ENCODE data around the gene CCDC91.

Gene CCDC91

GRCh38 chr12:28513983-28514382 is 323.7 kb downstream of the CCDC91 start:
- no peak for DNase-seq (ENCODE audit: low read depth in 4 of 4, low spot score in 1 of 4)

DNA sequence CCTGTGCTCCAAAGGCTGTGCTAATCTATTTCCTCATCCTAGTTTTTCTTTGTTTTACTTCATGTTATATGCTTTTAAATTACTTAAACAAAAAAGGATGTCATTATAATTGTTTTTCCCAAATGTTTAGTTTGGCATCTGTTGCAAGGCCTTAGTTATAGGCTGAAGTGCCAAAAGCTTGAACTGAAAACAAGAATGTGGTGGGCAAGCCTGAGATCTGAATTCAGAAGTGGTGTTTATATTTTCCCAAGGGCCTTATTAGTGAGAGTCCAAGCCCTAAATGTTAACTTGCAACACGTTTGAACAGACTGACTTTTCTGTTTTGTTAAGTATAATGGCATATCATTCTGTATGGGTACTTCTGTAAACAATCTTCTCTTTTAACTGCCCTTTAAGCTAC is 326.8 kb downstream of the CCDC91 start:
- no peak for DNase-seq (ENCODE audit: low read depth in 4 of 4, low spot score in 1 of 4)

- no peak for DNase-seq (ENCODE audit: low read depth in 4 of 4, low spot score in 1 of 4)
Observed at GRCh38 chr12:28527631-28528249, 337.5 kb downstream of the CCDC91 start.

GRCh38 chr12:28535216-28535615 is 345.0 kb downstream of the CCDC91 start:
- no peak for DNase-seq (ENCODE audit: low read depth in 4 of 4, low spot score in 1 of 4)

- no peak for DNase-seq (ENCODE audit: low read depth in 4 of 4, low spot score in 1 of 4)
Observed at GRCh38 chr12:28536088-28536487, 345.8 kb downstream of the CCDC91 start.

DNA sequence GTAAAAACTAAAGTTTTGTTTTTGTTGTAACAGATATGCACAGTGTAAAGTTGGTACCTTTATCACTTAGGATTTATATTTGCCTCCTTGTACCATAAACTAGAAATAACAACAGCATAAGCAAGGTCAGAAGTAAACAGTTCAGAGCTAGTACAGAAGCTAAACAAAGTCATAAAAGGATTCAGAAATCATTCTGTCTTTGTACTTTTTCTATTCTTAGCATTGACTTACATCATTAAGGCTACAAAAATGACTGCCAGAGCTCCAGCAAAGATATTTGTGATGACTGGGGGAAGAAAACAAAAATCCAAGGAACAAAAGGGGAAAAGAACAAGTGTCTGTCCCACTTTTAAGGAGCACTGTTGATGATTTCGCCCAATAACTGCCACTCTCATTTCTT is 347.2 kb downstream of the CCDC91 start:
- no peak for DNase-seq (ENCODE audit: low read depth in 4 of 4, low spot score in 1 of 4)

GRCh38 chr12:28539691-28540323 is 349.6 kb downstream of the CCDC91 start:
- DNase-seq (ENCODE audit: low read depth in 4 of 4, low spot score in 1 of 4): no peak

GRCh38 chr12:28540324-28540714 is 350.1 kb downstream of the CCDC91 start:
- DNase-seq (ENCODE audit: low read depth in 4 of 4, low spot score in 1 of 4): no peak

- no peak for DNase-seq (ENCODE audit: low read depth in 4 of 4, low spot score in 1 of 4)
Observed at GRCh38 chr12:28543021-28543890, 353.0 kb downstream of the CCDC91 start.

GRCh38 chr12:28550757-28551704 is 360.8 kb downstream of the CCDC91 start:
- no peak for DNase-seq (ENCODE audit: low read depth in 4 of 4, low spot score in 1 of 4)

- DNase-seq (ENCODE audit: low read depth in 4 of 4, low spot score in 1 of 4): no peak
Observed at GRCh38 chr12:28552251-28552970, 362.2 kb downstream of the CCDC91 start.

GRCh38 chr12:28555748-28556147 is 365.5 kb downstream of the CCDC91 start:
- DNase-seq (ENCODE audit: low read depth in 4 of 4, low spot score in 1 of 4): no peak

GRCh38 chr12:28558250-28558649 is 368.0 kb downstream of the CCDC91 start:
- no peak for DNase-seq (ENCODE audit: low read depth in 4 of 4, low spot score in 1 of 4)

GRCh38 chr12:28563286-28563685 is 373.0 kb downstream of the CCDC91 start:
- no peak for DNase-seq (ENCODE audit: low read depth in 4 of 4, low spot score in 1 of 4)

DNA sequence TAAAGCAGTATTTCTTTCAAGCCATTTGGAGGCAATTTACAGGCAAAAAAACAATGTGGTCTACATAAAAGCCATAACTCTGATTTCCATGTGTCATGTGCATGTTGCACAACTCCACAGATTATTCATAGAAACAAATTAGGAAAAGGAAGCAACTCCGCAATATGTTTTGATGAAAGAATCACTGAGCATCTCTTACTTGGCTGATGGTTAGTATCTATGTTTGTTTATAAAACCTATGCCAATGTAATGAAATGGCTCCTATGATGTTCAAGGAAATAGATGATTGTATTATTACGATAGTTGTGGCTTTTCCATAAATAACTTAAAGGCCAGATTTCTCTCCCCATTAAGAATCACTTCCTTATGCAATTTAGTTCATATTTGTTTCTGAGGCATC is 373.7 kb downstream of the CCDC91 start:
- no peak for DNase-seq (ENCODE audit: low read depth in 4 of 4, low spot score in 1 of 4)

GRCh38 chr12:28568118-28568517 is 377.9 kb downstream of the CCDC91 start:
- no peak for DNase-seq (ENCODE audit: low read depth in 4 of 4, low spot score in 1 of 4)

- no peak for DNase-seq (ENCODE audit: low read depth in 4 of 4, low spot score in 1 of 4)
Observed at GRCh38 chr12:28568704-28569103, 378.4 kb downstream of the CCDC91 start.

DNA sequence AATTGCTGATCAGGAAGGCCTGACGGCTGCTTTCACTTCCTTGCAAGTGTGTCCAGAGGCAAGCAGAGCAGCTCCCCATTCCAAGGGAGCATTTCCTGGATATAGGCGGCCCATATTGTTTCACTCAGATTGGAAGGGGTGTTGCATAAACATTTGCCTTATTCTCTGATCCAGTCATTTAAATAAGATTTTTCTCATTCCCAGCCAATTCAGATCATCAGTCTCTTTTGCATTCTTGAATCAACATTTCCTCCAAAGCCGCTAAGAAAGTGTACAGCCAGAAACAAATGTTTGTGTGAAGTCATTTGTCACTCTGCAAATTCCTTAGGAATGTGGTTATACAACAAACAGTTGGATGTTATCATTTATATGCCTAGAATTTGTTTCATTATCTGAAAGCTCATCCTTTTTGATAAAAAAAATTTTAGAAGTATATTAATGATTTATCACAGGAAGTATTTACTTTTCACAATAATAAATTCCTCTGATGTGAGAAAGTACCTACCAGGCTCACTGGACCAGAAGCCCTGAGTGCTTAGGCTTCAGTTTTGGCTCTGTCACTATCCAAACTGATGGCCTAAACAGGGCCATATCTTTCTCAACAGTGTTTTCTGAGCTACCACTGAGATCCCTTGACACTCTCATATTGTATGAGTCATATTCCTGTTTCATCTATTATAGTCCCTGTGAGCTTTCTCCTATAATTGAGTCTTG is 379.6 kb downstream of the CCDC91 start:
- no peak for DNase-seq (ENCODE audit: low read depth in 4 of 4, low spot score in 1 of 4)

GRCh38 chr12:28570811-28571210 is 380.6 kb downstream of the CCDC91 start:
- DNase-seq (ENCODE audit: low read depth in 4 of 4, low spot score in 1 of 4): no peak
